Upper lobe of left lung (tissue), 4 donors: Measurements from ENCODE around the gene ACER2.
"Not testable (repeated sequence)": the region's sequence is repeated elsewhere in the genome, so short reads cannot be mapped to it uniquely, and the experiment has no call there.

Source experiments
- CTCF ChIP-seq, 6 experiments: fragments of 450-650 bp in 4 of 6; fragments of 200-600 bp in 2 of 6; sonication (generic) in 2 of 6; IDR thresholded peaks; one replicate each; pipeline ENCODE4 v1.5.1; 2016 to 2019; ENCODE audit warnings: antibody characterized with exemption in 6 of 6
- POLR2A ChIP-seq, 4 donors: fragments of 450-650 bp; IDR thresholded peaks; one replicate each; pipeline ENCODE4 v1.5.1; 2016 to 2017; ENCODE audit warnings: antibody characterized with exemption in 4 of 4, mild to moderate bottlenecking in 2 of 4

DNA sequence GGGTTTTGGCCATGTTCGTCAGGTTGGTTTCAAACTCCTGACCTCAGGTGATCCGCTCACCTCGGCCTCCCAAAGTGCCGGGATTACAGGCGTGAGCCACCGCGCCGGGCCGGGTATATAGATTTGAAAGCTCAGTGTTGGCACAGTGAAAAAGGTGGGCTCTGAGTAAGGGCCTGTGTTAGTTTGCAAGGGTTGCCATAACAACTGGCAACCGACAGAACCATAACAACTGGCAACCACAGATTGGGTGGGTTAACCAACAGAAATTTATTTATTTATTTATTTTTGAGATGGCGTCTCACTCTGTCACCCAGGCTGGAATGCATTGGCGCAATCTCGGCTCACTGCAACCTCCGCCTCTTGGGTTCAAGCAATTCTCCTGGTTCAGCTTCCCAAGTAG is 23.6 kb upstream of the ACER2 start:
- not testable (repeated sequence) for TF ChIP-seq CTCF, POLR2A (IDR thresholded peaks at IDR 0.05)
